ENCODE results near the gene SLC6A8. TPM values are rescaled to one million over a fixed set of nuclear protein-coding genes. Genes with fewer than 3 reads are reported as not detected.

The SLC6A8 gene
- total and polyA plus RNA-seq, 2 of the 4 experiments (the other 2 are of a cell fraction) = 7.2 to 25.5 TPM

GRCh38 chrX:153708415-153708814, 20.7 kb downstream of the SLC6A8 start:
- H3K9me1 ChIP-seq (ENCODE audit: insufficient read depth, low read length) = no peaks in the 10 kb centered on the region
- POLR2A ChIA-PET (ENCODE audit: unreplicated experiment) = interaction anchor here (1.0 kb wide), 1 partner anchor 13 kb away, joined by 3 read pairs; no protein-coding TSS in a partner anchor
- no peak overlapping the region for H2BK5ac ChIP-seq (ENCODE audit: low read depth, low read length, poor library complexity, severe bottlenecking)
- in situ Hi-C loops (cut with MboI; ENCODE audit: low sequenced_read_pairs) (no loop called here), dilution Hi-C loops (cut with HindIII; ENCODE audit: low sequenced_read_pairs, unreplicated experiment) (no loop called here), intact Hi-C loops (cut with micrococcal nuclease) (no loop called here)
- H2BK20ac ChIP-seq (ENCODE audit: low read depth, low read length) = no peak overlapping the region
- H3K79me1 ChIP-seq (ENCODE audit: low read depth in 1 of 2, low read length in 2 of 2) = peaks cover 0 to 5% of the 10 kb centered on the region in 2 experiments; a peak in 1 of 4 replicates
- no peaks in the 10 kb centered on the region for H3K27me3 ChIP-seq (ENCODE audit: control insufficient read depth, insufficient read depth, low read length)
- peaks cover 7% of the 10 kb centered on the region for H4K20me1 ChIP-seq (ENCODE audit: insufficient read depth, low read length)
- no peak overlapping the region for H2BK120ac ChIP-seq (ENCODE audit: low read depth, low read length)
- H3K4me1 ChIP-seq (ENCODE audit: control insufficient read depth, insufficient read depth, low read length) = no peaks in the 10 kb centered on the region
- no peak overlapping the region for H4K8ac ChIP-seq (ENCODE audit: low read depth in 2 of 2, low read length in 2 of 2)
- CTCF ChIA-PET = interaction anchor here (1.0 to 1.5 kb wide), 2 partner anchors 8 to 154 kb away, joined by 3 read pairs; no protein-coding TSS in a partner anchor
- no peaks in the 10 kb centered on the region for H3K9me3 ChIP-seq (ENCODE audit: control insufficient read depth, insufficient read depth, low read length)
- no TSS peak for BruUV-seq (replicated peaks)
- no peak overlapping the region for H3K56ac ChIP-seq (ENCODE audit: extremely low read depth, insufficient read depth, low read length)
- no peak overlapping the region for H3K4me3 ChIP-seq (ENCODE audit: insufficient read depth, low read depth, low read length)
- DNase-seq = peak; percentile 79
- H2AK5ac ChIP-seq (ENCODE audit: low read depth, low read length) = no peak overlapping the region; the same call in 1 of the 2 replicates
- no peak overlapping the region for H3K23ac ChIP-seq (ENCODE audit: low read depth, low read length)
- no peak overlapping the region for H2BK15ac ChIP-seq (ENCODE audit: low read depth, low read length)
- peak overlapping the region; percentile 43 for H2AFZ ChIP-seq (replicated peaks; ENCODE audit: low read length, poor library complexity)
- peak; percentile 93 for ATAC-seq (ENCODE audit: low read depth)
- no peak overlapping the region for H4K91ac ChIP-seq (ENCODE audit: insufficient read depth, low read depth, low read length)
- H3K4ac ChIP-seq (ENCODE audit: low read depth, low read length) = no peak overlapping the region
- H3K18ac ChIP-seq (ENCODE audit: low read depth, low read length) = no peak overlapping the region
- no peak overlapping the region for H4K5ac ChIP-seq (ENCODE audit: low read depth, low read length)
- H3K9ac ChIP-seq (ENCODE audit: low read depth, low read length) = no peak overlapping the region
- WGBS, 2 experiments (ENCODE audit: extremely low coverage in 2 of 2, insufficient read length in 1 of 2) = 7% methylated on average over 5 of the region's 13 CpGs; no CpG with 5 or more reads in 1 of the 2 experiments
- no peak overlapping the region for H3K14ac ChIP-seq (replicated peaks; ENCODE audit: low read depth, low read length)
- TF ChIP-seq, protein P1, sequence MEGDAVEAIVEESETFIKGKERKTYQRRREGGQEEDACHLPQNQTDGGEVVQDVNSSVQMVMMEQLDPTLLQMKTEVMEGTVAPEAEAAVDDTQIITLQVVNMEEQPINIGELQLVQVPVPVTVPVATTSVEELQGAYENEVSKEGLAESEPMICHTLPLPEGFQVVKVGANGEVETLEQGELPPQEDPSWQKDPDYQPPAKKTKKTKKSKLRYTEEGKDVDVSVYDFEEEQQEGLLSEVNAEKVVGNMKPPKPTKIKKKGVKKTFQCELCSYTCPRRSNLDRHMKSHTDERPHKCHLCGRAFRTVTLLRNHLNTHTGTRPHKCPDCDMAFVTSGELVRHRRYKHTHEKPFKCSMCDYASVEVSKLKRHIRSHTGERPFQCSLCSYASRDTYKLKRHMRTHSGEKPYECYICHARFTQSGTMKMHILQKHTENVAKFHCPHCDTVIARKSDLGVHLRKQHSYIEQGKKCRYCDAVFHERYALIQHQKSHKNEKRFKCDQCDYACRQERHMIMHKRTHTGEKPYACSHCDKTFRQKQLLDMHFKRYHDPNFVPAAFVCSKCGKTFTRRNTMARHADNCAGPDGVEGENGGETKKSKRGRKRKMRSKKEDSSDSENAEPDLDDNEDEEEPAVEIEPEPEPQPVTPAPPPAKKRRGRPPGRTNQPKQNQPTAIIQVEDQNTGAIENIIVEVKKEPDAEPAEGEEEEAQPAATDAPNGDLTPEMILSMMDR (conservative IDR thresholded peaks at IDR 0.05; ENCODE audit: low read depth, low read length) = peak; percentile 68
- TF ChIP-seq USF2 (IDR thresholded peaks at IDR 0.05; ENCODE audit: low read depth, low read length) = peak; percentile 69
- no peak for TF ChIP-seq CHD1 (IDR thresholded peaks at IDR 0.05; ENCODE audit: low read depth, low read length)
- TF ChIP-seq BHLHE40 (IDR thresholded peaks at IDR 0.05; ENCODE audit: low read depth, low read length) = no peak
- no peak for TF ChIP-seq MAFK (IDR thresholded peaks at IDR 0.05; ENCODE audit: low read depth, low read length)
- no peak for TF ChIP-seq RFX5 (IDR thresholded peaks at IDR 0.05; ENCODE audit: low read depth, low read length)
- TF ChIP-seq MXI1 (IDR thresholded peaks at IDR 0.05; ENCODE audit: borderline replicate concordance, low read depth, low read length) = no peak
- no peak for TF ChIP-seq NFE2L2 (IDR thresholded peaks at IDR 0.05; ENCODE audit: low read depth, low read length)
- peak; percentile 48 for TF ChIP-seq SMC3 (IDR thresholded peaks at IDR 0.05; ENCODE audit: low read depth, low read length)
- no peak for TF ChIP-seq RCOR1 (IDR thresholded peaks at IDR 0.05; ENCODE audit: insufficient replicate concordance, low read length)
- TF ChIP-seq ELK1 (IDR thresholded peaks at IDR 0.05; ENCODE audit: borderline replicate concordance, low read depth, low read length) = no peak
- TF ChIP-seq FOS (IDR thresholded peaks at IDR 0.05; ENCODE audit: low read depth, low read length) = no peak
- no peak for TF ChIP-seq CEBPB (IDR thresholded peaks at IDR 0.05; ENCODE audit: low read depth, low read length)
- no peak for TF ChIP-seq POLR2A (IDR thresholded peaks at IDR 0.05; ENCODE audit: low read depth, low read length)
- TF ChIP-seq RAD21 (IDR thresholded peaks at IDR 0.05; ENCODE audit: low read length) = peak; percentile 68
- peak; percentile 69; the same call in 1 of the 2 replicates for TF ChIP-seq MAZ (IDR thresholded peaks at IDR 0.05; ENCODE audit: borderline replicate concordance, low read depth, low read length)
- H2AK9ac ChIP-seq (replicated peaks; ENCODE audit: low read depth, low read length, poor library complexity) = peak overlapping the region; percentile 55
- no peak overlapping the region for H3K27ac ChIP-seq (ENCODE audit: insufficient read depth, low read length)
- H3K36me3 ChIP-seq (ENCODE audit: control insufficient read depth, insufficient read depth, low read length) = peaks cover 22% of the 10 kb centered on the region
- H3K4me2 ChIP-seq (ENCODE audit: low read depth, low read length) = no peak overlapping the region
